Hematopoietic multipotent progenitor cell treated with erythropoietin and hydrocortisone succinate and interleukin-3 and kit ligand, for 8 days (in vitro differentiated cells): Measurements from ENCODE around the gene JAG1.

Experiments
- DNase-seq: peaks from one replicate; pipeline ENCODE4 v3.0.0-alpha.2; 2015

JAG1 gene

DNA sequence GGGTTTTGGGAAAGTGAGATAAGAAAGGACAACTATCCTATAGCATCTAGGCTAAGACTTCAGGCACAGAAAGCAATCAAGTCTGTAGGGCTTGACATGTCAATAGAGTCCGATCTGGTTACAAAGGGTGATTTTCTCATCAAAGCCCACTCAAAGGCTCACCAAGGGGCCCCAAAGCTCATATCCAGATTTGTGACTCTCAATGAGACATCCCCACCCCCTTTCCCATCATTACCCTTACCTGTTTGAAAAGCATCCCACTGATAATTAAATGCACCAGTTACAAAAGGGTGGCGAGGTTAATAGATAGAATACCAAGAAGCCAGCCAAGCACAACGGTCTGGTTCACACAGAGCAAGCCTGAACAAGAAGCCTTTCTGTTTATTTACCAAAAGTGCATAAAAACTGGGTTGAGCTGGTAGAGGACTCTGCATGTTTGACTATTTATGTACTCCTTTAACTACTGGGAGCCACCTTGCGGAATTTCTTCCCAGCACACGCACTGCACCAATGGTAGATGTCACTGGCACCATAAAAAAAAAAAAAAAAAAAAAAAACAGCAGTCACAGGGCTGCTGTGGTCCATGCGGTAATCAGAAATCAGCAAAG lies 6.1 kb downstream of the JAG1 start:
- no peak for DNase-seq

DNA sequence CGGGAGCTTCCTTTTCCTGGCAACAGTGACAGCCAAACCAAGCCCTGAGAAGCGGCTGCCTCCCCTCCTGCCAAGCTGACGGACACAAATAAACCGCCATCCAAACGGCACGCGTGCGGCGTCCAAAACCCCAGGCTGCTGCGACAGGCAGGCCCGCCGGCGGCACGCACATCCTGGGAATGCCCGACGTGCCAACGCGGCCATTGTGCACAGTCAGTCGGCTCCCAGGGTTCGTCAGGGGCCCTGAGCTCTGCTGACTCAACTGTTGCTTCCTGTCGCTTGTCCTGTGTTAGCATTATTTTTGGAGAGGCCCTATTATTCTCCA lies 6.8 kb downstream of the JAG1 start:
- no peak for DNase-seq

DNA sequence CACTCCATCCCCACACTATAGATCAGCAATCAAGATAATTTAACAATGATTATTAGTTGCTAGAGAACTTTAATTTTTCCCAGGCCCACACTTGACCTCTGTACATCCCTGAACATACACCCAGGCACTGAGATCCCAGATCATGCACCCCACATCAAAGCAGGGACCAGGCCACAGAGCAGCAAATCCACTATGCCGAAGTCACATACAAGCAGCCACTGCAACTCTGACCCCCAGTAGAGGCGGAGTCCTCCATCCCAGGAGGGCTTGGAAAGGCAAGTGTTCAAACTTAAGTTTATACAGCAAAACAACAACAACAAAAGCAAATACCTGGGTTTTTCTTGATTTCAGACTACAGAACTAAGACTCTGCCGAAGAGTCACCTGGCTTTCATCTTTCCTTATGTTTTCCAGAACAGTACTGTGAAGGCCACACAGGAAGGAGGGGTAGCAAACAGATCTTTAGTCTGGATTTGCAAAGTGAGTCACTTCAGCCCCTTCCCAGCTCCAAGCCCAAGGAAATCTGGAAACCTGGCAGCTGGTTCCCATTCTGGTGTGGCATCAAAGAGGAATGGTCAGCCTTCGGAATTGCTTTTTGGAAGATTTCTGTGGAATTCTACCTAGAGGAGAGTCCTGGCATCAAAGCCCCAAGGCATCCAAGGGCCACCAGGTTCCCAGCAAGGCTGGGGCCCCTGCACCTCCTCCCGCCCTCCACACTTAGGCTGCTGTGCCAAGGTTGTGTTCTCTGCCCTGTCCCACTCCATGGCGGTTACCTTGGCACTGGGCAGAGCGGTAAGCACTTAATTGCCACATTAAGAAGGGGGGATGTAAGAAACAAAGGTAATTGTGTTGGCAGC lies 7.3 kb downstream of the JAG1 start:
- no peak for DNase-seq

DNA sequence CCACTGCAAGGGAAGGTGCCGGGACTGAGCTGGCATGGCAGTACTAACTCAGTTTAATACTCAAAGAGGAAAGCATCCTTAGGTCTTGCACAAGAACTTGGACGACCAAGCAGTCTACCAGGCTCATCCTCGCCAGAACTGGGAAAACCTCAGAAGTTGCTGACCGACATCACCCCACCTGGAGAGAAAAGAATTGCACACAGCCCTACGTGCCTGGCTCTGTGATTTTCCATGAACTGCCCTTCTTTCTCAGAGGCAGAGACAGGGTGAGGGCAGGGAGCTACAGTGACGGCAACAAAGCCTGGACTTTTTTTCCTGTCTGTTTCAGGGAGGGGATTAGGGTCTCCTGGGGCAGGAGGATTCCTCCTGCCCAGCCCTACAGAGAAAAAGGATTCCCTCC lies 8.0 kb downstream of the JAG1 start:
- DNase-seq, result no peak

DNA sequence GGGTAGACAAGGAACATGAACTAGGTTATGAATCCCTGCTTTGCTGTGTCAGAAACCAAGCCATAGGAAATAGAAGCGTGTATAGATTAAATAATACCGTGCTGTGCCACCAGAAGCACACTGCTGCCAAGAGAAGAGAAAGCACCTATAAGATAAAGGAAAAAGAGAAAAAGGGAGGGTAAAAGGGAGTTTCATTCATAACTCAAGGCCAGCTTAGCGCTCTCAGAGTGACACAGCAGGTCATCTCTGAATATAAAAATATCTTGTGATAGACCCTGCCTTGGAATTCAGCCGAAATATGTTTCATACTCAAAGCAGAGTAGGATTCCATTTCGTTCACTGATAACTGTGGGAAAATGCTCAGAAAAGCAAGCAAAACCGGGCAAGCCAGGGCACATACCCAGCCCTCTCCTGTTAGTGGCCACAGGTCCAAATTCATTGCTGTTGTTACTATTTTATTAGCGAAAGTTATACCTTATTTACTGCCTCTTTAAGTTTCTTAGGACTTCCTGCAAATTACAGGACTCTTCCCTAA lies 8.7 kb downstream of the JAG1 start:
- DNase-seq, result no peak

DNA sequence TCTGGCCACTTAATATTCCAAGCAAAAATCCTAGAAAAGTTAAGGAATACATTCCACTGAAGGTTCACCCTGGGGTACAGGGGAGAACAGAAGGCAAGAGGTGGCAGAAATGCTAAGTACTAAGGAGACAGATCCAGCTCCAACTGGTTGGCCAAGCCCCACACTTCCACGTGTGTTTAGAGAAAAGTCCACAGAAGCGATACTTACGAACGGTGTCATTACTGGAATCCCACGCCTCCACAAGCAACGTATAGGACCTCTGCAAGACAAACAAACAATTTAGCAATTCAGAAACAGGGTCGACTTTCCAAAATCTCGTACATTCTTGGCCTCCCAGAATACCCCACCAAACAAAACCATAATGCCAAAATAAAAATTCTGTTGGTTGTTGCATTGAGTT lies 10.0 kb downstream of the JAG1 start:
- DNase-seq, result no peak

DNA sequence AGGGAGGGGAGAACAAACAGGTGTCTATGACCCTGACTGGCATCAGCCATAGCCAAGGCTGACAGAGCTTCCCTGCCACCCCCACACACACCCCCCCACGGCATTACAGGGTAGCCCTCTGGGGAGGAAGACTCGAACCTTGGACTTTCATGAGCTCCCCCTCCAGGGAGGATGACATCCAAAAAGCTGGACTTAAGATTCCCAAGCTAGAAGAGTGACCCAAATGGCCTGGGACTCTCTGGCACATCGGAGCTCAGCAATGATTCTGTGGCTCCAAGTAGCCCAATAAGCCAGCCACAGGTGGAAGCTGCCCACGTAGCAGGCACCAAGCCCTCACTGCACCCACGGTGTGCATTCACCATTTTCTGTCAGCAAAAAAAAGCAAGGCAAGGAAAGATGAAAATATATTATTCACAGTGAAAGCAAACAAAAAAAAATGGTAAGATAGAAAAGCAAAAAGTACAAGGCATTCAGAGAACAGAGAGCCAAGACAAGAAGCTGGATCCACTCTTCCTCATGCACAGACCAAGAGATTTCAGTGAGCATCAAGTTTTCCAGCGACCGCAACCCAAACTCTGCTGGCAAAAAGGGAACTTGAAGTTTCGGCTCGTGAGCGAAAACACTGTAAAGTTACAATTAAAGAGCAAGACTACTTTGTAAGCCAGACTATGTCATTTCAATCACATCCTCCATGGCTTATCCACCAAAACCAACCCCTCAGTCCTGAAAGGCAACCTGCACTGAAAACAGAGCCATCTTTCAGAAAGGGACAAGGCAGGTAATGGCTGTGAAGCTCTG lies 10.9 kb downstream of the JAG1 start:
- DNase-seq, result no peak

DNA sequence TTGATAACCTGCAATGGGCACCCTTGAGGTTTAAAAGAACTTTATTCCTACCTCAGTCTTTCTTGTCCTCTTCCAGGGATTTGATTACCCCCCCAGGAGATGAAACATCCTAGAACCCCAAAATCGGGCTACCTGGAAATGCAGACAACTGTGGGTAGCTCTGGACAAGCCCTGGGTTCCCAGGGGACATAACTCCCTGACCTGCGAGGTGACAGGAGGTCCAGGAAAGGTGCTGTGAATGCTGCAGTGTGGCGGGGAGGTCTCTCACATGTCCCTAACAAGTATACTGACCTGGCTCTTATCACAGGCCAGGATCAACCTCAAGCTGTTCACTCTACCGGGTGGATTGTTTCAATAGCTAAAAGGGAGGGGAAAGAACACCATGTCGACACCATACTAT lies 11.6 kb downstream of the JAG1 start:
- no peak for DNase-seq

DNA sequence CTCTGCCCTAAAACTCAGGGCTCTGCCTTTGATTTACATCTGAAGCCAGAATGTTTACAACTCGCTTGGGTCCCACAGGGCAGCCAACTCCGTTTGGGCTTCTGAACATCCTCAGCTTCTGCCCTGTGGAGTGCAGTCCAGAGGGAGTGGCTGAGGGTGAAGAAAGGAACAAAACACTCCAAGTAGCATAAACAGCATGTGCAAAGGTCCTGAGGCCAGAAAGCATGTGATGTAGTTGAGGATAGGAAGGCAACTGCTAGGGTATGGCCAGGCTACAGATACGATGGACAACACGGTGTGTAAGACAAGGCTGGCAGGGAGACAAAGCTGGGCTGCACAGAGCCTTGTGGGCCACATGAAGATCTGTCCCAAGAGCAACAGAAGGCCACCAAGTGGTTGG lies 12.5 kb downstream of the JAG1 start:
- no peak for DNase-seq

DNA sequence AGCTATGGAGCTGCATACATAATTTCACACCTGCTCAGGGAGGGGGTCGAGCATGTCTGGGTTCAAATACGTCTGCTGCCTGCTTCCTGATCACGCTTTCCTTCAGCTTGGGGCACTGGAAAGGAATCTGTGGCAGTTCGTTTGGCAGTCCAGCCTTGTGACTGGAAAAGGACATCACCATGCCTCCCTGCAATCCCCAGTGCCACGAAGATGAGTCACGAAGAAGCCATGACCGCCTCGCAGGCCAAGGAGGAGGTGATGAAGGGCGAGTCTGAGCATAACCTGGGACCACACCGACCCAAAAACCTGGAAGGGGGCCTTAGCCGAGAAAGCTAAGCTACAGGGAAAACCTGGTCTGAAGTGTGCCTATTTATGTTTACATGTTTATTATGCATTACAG lies 13.1 kb downstream of the JAG1 start:
- DNase-seq, result no peak

DNA sequence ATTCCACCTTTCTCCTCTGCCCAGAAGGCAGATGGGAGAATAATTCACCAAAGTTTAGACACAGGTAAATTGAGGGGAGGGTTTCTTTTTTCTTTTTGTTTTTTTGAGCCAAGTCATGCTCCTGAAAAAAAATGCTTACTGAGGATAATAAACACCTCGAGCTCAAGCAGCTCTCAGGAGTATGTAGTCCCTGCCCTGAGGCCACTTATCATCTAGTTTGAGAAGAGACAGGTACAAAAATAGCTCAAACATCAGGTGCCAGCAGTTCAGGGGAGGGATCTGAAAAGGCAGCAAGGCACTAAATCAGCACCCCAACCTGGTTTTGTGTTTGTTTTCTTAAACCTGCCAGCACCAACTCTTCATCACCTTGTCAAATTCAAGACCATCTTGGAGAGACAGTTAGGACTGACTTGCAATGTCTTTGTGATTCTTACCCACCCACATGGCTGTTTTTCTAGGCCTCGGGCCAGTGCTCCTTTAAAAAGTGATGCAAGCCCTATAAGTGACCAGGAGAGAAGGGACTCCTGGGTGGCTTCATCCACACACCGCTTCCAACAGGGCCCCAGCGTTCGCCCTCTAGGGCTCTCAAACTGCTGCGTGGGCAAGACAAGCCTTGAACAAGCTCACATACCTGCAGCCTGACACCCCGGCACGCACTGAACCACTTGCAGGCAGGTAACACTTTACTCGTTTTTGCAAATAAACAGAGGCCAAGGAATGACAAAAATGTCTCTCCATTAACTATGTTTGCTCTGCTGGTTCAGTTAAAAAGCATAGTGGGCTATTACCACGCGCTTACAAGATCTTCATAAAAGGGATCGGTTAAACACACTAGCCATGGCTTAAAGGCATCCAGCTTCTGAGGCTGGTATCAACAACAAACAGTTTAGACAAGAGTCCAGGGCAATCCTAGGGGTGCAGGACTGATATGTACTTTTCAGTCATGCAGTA lies 13.9 kb downstream of the JAG1 start:
- DNase-seq, result no peak

DNA sequence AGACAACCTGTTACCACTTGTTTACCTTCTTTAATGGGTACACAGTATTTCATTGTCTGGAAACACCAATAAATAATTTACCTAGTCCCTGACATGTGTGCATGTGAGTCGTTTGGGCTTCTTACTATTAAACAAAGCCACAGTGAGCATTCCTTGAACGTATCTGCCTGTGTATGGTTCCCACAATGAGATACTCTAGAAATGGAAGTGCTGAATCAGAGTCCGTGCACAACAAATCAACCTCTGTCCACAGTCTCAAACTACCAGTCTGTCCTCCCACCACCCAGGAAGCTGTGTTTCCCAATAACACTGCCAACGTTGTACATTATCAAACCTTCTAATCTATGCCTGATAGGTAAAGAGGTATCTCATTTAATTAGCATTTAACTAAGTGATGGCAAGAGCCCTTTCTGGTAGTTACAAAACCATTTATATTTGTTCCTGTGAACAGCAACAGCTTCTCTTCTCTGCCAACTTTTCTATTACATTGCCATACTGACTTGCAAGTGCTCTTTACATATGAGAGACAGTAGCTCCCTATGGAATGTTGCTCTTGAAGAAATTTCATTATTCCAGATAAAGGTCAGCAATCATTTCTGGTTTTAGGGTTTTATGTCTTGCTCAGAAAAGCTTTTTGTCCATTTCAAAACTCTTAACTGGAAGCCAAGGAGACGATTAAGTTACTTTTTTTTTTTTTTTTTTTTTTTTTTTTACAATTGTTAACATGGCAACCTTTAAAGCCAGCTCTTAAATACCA lies 14.7 kb downstream of the JAG1 start:
- DNase-seq, result no peak

DNA sequence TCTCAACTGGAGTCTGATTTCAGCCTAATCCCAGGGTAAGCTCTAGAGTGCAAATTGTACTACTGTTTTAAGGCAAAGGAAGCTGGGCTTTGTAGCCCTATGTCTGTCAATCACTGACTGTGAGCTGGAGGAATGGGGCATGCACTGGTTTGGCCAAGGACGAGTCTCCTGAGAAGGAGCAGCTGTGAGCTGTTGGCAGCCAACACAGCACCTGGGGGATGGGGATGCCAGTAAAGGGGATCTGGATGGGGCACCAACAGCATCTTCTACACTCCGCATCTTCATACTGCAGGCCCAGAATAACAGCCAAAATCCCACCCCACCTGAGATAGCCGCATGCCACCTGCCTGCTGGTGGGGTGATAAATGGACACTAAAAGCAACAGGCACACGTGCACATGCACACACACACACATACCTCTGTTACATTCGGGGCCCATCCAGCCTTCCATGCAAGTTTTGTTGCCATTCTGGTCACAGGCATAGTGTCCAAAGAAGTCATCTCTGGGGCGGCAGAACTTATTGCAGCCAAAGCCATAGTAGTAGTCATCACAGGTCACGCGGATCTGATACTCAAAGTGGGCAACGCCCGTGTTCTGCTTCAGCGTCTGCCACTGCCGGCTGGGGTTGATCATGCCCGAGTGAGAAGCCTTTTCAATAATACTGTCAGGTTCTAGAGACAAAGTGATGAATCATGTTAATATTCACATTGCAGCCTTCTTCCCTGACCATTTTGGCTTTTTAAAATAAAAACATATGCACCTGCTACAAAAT lies 15.6 kb downstream of the JAG1 start:
- no peak for DNase-seq

DNA sequence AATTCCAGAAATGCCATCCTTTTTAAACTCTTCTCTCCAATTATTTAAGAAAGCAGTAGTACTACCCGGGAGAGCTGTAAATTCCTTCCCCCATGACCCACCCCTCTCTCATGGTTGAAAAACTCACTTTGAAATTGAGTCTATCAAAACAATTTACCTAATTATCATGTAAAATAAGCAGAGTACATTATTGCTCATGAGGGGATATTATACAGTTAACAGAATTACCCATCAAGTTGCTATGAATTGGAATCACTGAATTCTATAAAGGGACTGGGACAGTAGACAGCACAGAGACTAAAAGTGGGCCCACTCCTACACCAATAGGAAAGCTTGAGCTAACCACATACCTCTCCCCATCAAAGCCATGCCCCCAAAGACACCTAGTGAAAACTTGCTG lies 16.3 kb downstream of the JAG1 start:
- DNase-seq, result no peak

DNA sequence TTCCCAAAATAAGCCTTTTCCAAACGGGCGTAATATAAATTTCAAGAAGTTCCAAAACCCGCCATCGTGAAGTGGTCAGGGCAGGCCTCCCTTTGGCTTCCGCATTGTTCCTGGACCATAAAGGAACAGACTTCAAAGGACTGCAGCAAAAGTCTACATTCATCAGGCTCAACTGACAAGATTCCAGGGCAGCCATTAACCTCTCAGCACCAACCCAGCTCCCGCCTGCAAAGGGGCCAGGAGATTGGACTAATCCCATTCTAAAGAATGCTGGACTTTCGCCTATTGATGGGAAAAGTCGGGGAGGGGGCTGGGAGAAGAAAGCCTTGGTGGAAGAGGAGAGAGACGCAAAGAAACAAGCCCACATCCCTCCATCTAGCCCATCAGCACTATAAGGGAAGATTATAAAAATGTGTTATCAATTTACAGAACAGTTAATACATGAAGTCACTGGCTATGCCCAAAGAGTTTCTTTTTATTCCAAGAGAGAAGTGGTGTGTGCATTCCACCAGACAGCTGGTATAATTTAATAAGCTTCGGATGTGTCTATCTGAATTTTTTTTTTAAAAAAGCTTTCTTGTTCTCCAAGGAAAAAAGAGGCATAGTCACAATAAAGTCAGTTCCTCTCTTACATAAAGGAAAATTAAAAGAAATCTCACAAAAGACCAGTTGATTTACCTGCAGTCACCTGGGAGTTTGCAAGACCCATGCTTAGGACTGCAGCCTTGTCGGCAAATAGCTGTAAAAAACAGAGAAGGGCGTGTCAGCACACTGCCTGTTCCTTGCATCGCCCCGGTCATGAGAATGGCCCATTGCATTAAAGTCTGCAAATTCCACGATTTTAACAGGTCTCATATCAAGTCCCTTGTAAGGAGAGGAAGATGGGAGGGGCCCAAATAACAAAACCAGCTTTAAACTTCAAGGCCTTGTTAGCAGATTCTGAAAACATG lies 17.8 kb downstream of the JAG1 start:
- no peak for DNase-seq

DNA sequence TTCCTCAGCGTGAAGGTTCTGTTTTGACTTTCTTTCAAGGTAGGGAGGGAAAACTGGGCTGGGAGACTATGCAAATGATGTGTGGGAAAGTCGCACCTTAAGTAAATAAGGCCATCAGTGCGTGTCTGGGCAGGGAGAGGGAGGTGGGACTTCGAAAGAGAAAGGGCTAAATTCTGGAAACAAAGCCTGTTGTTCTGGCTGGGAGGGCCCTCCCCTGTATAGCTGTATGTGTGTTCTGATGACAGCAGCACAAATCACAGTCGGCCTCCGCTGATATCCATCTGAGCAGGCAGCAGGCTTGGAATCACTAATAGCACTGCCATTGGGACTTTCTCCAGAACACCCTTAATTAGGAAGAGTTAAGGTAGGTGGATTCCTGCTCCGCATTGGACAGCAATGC lies 19.2 kb downstream of the JAG1 start:
- no peak for DNase-seq

DNA sequence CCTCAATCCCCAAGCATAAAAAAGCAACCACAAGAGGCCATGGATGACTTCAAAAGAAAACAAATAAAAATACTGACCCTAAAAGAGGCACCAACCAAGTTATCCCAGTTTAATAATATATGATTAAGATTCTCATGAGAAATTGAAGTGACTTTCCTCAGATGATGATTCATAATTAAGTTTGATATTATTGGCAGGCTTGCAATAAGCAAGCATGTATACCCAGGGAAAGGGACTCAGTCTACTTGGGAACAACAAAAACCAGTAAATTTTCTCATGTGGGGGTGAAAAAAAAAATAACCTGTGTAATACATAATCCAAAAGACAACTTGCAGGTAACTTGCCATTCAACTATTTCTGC lies 19.6 kb downstream of the JAG1 start:
- no peak for DNase-seq

DNA sequence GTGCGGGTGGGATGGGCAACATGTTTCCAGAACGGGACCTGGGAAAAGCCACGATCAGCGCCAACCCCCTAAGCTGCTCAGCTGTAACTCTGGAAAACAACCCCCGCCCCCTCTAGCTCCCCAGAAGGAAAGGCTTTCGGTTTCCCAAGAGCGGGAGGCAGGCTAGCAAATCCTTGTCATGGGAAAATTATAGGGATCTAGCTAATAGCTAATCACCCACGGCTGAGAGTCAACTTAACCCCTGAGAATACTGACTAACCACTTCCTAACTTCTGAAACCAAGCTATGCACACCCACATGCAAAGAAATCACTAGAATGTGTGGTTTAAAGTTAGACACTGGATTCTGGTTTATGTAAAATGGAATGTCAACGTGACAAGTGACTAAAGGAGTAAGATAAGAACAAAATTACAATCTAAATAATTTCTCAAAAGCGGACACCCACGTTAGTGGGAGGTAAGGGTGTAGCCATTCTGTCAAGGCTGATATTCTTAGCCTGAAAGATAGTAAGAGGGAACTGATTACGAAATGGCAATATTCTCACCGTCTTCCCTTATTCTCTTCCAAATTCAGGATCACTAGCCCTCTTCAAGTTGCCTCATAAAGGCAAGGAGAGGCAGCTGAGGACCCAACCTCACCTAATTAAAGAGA lies 20.1 kb downstream of the JAG1 start:
- DNase-seq, result no peak

DNA sequence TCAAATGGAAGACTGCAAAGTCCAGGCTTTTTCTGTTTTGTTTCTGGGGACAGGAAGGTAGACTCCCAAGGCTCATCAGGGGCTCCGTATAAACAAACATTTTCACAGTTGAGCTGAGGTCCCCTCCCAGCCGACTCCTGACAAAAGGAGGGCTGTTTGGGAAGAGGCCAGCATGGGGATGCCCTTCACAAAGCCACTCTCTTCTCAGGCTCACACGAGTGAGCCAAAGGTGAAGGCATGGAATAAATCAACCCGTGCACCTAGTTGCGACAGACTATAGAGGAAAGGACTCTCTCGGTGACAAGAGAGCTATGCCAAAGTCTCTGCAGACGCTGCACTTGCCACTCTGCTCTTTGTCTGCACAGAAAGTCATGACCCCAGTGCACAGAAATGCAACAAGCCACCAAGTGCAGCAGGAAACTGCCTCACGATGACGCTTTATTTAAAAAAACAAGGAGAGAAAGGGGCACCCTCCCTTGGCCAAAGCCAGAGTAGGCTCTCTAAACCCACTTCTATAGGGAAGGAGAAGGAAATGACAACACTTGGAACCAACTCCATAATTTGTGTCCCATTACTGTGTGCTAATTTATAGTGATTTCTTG lies 21.0 kb downstream of the JAG1 start:
- no peak for DNase-seq
